Measurements from ENCODE around the gene COMT. TPM values are rescaled to one million over a fixed set of nuclear protein-coding genes. Genes with fewer than 3 reads are reported as not detected.

COMT gene
- total and polyA plus RNA-seq, 2 donors from 2014 or later: 118 to 244 TPM

DNA sequence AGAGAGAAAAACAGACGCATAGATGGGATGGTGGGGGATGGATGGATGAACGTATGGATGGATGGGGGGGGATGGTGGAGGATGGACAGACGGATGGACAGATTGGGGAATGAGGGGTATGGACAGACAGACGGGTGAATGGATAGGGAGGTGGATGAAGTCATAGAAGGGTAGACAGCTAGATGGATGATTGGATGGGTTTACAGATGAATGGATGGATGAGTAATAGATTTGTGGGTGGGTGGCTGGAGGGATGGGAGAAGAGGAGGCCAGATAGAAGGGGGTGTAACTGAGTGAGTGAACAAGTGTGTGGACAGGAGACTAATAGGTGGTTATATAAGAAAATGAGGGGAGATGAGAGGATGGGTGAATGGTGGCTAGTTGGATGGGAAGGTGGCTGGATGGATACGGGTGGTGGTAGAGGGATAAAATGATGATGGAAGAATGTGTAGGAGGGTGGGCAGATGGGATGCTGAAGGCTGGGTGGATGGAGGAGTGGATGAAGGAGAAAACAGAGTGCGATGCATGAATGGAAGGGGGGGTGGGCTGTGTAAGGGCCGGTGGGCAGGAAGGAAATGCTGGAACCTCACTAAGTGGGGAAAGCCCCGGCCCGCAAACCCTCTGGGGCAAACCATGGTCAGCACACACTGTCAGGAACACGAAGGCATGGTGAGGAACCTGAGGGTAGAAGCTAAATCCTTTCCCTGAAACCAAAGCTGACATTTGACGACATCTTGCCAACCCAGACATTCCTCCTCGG is 53.5 kb downstream of the COMT start:
- TF ChIP-seq, protein P1, sequence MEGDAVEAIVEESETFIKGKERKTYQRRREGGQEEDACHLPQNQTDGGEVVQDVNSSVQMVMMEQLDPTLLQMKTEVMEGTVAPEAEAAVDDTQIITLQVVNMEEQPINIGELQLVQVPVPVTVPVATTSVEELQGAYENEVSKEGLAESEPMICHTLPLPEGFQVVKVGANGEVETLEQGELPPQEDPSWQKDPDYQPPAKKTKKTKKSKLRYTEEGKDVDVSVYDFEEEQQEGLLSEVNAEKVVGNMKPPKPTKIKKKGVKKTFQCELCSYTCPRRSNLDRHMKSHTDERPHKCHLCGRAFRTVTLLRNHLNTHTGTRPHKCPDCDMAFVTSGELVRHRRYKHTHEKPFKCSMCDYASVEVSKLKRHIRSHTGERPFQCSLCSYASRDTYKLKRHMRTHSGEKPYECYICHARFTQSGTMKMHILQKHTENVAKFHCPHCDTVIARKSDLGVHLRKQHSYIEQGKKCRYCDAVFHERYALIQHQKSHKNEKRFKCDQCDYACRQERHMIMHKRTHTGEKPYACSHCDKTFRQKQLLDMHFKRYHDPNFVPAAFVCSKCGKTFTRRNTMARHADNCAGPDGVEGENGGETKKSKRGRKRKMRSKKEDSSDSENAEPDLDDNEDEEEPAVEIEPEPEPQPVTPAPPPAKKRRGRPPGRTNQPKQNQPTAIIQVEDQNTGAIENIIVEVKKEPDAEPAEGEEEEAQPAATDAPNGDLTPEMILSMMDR (IDR thresholded peaks at IDR 0.05; ENCODE audit: borderline replicate concordance, extremely low read depth, insufficient read depth): no peak
- Histone ChIP-seq H3K4me1 (ENCODE audit: control insufficient read depth in 2 of 3, insufficient read depth in 2 of 3, low read depth in 1 of 3, low read length in 3 of 3) (peaks cover 0 to 32% (median 8%) of the 10 kb centered on the region in 3 donors), H3K9me3 (ENCODE audit: control insufficient read depth in 2 of 3, insufficient read depth in 1 of 3, low read length in 3 of 3) (no peaks in the 10 kb centered on the region), H3K27me3 (ENCODE audit: control insufficient read depth, insufficient read depth, low read length) (no peaks in the 10 kb centered on the region), H3K9ac (ENCODE audit: low read length in 3 of 3) (no peak overlapping the region), H3K4me3 (ENCODE audit: low read length in 3 of 3) (no peak overlapping the region), H3K27ac (ENCODE audit: low read depth in 2 of 2, low read length in 2 of 2) (peak overlapping the region; percentile 76 to 77), H3K36me3 (ENCODE audit: control insufficient read depth in 2 of 3, insufficient read depth in 3 of 3, low read length in 3 of 3) (no peaks in the 10 kb centered on the region)
- intact Hi-C loops (cut with DNase I): no loop called here
- DNase-seq (peak in 1 of 5 donors; percentile 2), FAIRE-seq (no peak)

DNA sequence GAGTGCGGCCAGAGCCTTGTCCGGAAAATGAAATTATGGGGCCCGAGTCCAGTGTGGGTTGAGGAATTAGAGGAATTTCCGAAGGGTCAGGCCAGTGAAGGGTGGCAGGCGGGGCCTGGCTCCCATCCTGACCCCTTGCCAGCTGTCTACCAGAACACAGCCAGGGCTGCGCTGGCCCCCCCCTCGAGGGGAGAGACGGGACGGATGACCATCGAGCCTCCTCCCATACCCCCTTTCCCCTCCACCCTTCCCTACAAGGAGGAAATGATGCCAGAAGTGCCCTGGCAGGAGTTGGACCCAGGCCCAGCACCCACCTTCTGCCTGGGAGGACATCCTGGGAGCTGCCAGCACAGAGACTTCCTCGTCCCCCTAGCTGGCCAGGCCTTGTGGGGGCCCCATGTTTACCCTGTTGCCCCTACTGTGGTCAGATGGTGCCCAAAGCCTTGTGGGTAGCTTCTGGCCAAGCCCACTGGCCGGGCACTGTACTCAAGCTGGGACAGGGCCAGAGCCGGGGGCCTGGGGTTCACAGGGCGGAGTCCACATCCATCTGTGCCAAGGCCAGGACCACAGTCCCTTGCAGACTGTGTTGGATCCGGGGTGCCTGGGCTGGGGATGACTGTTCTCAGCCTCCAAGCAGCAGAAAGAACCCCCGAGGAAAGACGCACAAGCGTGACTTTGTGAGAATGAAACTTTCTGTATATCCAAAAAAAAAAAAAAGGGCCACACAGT is 54.2 kb downstream of the COMT start:
- H3K9ac ChIP-seq (ENCODE audit: low read length in 3 of 3): no peak overlapping the region
- FAIRE-seq: no peak
- peak overlapping the region; percentile 76 to 77 for H3K27ac ChIP-seq (ENCODE audit: low read depth in 2 of 2, low read length in 2 of 2)
- no peak overlapping the region for H3K4me3 ChIP-seq (ENCODE audit: low read length in 3 of 3)
- DNase-seq: peak in 2 of 5 donors; percentile 62 to 92
- H3K9me3 ChIP-seq (ENCODE audit: control insufficient read depth in 2 of 3, insufficient read depth in 1 of 3, low read length in 3 of 3): no peaks in the 10 kb centered on the region
- H3K27me3 ChIP-seq (ENCODE audit: control insufficient read depth, insufficient read depth, low read length): no peaks in the 10 kb centered on the region
- TF ChIP-seq, protein P1 (IDR thresholded peaks at IDR 0.05; ENCODE audit: borderline replicate concordance, extremely low read depth, insufficient read depth): no peak
- H3K4me1 ChIP-seq (ENCODE audit: control insufficient read depth in 2 of 3, insufficient read depth in 2 of 3, low read depth in 1 of 3, low read length in 3 of 3): peaks cover 0 to 32% (median 13%) of the 10 kb centered on the region in 3 donors
- intact Hi-C loops (cut with DNase I): no loop called here
- no peaks in the 10 kb centered on the region for H3K36me3 ChIP-seq (ENCODE audit: control insufficient read depth in 2 of 3, insufficient read depth in 3 of 3, low read length in 3 of 3)

DNA sequence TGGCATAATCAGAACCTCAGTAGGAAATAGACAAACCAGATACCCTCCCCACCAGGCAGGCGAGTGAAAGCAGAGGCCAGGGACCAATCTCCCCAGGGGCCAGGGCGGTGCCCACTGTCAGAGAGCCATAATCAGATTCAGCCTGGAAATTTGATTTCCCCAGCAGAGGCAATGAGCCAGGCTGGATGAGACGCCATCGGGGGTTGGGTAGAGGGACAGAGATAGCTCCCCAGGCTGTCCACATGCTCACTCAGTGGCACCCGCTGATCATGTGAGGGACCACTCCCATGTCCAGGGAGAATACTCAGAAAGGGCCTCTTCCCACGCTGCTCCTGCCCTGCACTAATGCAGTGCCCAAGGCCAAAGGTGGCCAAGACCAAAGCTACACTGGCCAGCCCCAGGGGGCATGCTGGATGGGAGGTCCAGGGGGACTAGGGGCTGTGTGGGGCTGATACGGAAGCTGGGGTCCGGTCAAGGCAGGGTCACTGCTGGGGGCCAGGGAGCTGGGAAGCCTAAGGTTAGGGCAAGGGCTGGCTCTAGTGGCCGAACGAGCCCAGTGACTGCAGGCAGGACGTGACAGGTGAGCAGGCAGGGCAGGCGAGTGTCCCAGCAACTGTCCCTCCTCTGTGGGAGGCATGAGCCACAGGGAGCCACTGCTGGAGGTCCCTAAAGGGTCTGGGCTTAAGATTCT is 55.3 kb downstream of the COMT start:
- H3K4me3 ChIP-seq (ENCODE audit: low read length in 3 of 3): no peak overlapping the region
- H3K36me3 ChIP-seq (ENCODE audit: control insufficient read depth in 2 of 3, insufficient read depth in 3 of 3, low read length in 3 of 3): no peaks in the 10 kb centered on the region
- TF ChIP-seq, protein P1 (IDR thresholded peaks at IDR 0.05; ENCODE audit: borderline replicate concordance, extremely low read depth, insufficient read depth): no peak
- no peaks in the 10 kb centered on the region for H3K9me3 ChIP-seq (ENCODE audit: control insufficient read depth in 2 of 3, insufficient read depth in 1 of 3, low read length in 3 of 3)
- DNase-seq (peak in 1 of 5 donors; percentile 66), FAIRE-seq (no peak)
- intact Hi-C loops (cut with DNase I): no loop called here
- H3K27me3 ChIP-seq (ENCODE audit: control insufficient read depth, insufficient read depth, low read length): no peaks in the 10 kb centered on the region
- peaks cover 0 to 33% (median 13%) of the 10 kb centered on the region in 3 donors for H3K4me1 ChIP-seq (ENCODE audit: control insufficient read depth in 2 of 3, insufficient read depth in 2 of 3, low read depth in 1 of 3, low read length in 3 of 3)
- no peak overlapping the region for H3K9ac ChIP-seq (ENCODE audit: low read length in 3 of 3)
- no peak overlapping the region for H3K27ac ChIP-seq (ENCODE audit: low read depth in 2 of 2, low read length in 2 of 2)
